SK-N-SH (cell line): ENCODE data around the gene UBE2L5.

Source experiments
- NRF1 ChIP-seq: IDR thresholded peaks from 2 replicates; pipeline ENCODE4 v1.6.1; 2012; ENCODE audit warnings: low read depth, mild to moderate bottlenecking, low read length
- SMC3 ChIP-seq: IDR thresholded peaks from 2 replicates; pipeline ENCODE4 v1.6.1; 2012; ENCODE audit warnings: low read depth, low read length, improper control_type of control experiment
- TAF1 ChIP-seq: IDR thresholded peaks from 2 replicates; pipeline ENCODE4 v1.6.1; 2012; ENCODE audit warnings: low read depth, mild to moderate bottlenecking, low read length, moderate library complexity, borderline replicate concordance
- YY1 ChIP-seq: IDR thresholded peaks from 2 replicates; pipeline ENCODE4 v1.4.0; 2012; ENCODE audit warnings: low read depth, mild to moderate bottlenecking
- TF ChIP-seq, protein P1 (sequence below): fragments of 200-600 bp; sonication (generic); IDR thresholded peaks from 2 replicates; pipeline ENCODE4 v1.6.1; 2017; ENCODE audit warnings: antibody characterized with exemption, mild to moderate bottlenecking, moderate library complexity
- TF ChIP-seq, protein P2 (sequence below): fragments of 150-350 bp; IDR thresholded peaks from 2 replicates; pipeline ENCODE4 v1.6.1; 2016; ENCODE audit warnings: mild to moderate bottlenecking, low read depth, low read length
- TF ChIP-seq, protein P3 (sequence below): IDR thresholded peaks from 2 replicates; pipeline ENCODE4 v1.4.0; 2012; ENCODE audit warnings: low read depth

- TF ChIP-seq, protein P1, sequence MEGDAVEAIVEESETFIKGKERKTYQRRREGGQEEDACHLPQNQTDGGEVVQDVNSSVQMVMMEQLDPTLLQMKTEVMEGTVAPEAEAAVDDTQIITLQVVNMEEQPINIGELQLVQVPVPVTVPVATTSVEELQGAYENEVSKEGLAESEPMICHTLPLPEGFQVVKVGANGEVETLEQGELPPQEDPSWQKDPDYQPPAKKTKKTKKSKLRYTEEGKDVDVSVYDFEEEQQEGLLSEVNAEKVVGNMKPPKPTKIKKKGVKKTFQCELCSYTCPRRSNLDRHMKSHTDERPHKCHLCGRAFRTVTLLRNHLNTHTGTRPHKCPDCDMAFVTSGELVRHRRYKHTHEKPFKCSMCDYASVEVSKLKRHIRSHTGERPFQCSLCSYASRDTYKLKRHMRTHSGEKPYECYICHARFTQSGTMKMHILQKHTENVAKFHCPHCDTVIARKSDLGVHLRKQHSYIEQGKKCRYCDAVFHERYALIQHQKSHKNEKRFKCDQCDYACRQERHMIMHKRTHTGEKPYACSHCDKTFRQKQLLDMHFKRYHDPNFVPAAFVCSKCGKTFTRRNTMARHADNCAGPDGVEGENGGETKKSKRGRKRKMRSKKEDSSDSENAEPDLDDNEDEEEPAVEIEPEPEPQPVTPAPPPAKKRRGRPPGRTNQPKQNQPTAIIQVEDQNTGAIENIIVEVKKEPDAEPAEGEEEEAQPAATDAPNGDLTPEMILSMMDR: no peak
- no peak for TF ChIP-seq TAF1
- TF ChIP-seq, protein P2, sequence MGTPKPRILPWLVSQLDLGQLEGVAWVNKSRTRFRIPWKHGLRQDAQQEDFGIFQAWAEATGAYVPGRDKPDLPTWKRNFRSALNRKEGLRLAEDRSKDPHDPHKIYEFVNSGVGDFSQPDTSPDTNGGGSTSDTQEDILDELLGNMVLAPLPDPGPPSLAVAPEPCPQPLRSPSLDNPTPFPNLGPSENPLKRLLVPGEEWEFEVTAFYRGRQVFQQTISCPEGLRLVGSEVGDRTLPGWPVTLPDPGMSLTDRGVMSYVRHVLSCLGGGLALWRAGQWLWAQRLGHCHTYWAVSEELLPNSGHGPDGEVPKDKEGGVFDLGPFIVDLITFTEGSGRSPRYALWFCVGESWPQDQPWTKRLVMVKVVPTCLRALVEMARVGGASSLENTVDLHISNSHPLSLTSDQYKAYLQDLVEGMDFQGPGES: no peak
- TF ChIP-seq, protein P3, sequence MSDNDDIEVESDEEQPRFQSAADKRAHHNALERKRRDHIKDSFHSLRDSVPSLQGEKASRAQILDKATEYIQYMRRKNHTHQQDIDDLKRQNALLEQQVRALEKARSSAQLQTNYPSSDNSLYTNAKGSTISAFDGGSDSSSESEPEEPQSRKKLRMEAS: no peak
- TF ChIP-seq YY1: no peak
- no peak for TF ChIP-seq NRF1
- TF ChIP-seq SMC3: no peak
Observed at GRCh38 chr13:30412346-30412745, 9.9 kb upstream of the UBE2L5 start.
